ENCODE data around the gene PRKN.
"Not testable (repeated sequence)": the region's sequence is repeated elsewhere in the genome, so short reads cannot be mapped to it uniquely, and the experiment has no call there.

PRKN gene

GRCh38 chr6:161503570-161503969 lies 1224.0 kb downstream of the PRKN start:
- DNase-seq: no peak

DNA sequence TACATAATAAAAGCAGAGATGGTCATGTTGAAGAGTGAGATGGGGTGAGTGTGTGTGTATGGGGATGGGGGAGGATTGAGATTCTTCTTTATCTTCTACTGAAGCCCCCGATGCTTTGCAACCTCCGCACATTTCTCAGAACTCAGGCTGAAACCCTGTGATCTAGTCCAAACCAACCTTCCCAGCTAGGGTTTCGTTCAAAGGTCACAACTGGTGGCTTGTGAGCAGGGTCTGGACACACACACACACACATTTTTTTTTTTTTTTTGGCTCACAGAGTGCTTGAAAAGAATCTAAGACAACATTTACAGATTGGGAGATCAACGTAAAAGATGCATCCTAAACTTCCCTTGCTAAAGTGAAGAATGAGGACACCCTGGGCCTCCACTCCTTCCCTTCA lies 1228.7 kb downstream of the PRKN start:
- DNase-seq: no peak

- no peak for DNase-seq
These were observed 1229.2 kb downstream of the PRKN start for GRCh38 chr6:161498359-161498758.

DNA sequence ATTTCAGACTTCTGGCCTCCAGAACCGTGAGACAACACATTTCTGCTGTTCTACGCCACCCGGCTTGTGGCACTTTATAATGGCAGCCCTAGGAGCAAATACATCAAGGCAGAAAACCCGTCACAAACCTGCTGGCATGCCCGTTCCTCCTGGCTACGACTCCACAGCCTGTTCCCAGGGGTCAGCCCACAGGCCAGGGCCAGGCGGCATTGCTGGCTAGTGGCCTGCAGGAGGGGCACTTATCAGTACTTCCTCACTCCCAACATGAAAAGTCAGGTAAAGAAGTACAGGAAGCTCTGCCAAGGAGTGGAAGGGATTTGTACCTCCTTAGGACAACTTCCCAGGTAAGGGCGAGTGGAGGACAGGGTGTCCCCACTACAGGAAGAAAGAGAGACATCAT lies 1230.6 kb downstream of the PRKN start:
- DNase-seq: no peak

DNA sequence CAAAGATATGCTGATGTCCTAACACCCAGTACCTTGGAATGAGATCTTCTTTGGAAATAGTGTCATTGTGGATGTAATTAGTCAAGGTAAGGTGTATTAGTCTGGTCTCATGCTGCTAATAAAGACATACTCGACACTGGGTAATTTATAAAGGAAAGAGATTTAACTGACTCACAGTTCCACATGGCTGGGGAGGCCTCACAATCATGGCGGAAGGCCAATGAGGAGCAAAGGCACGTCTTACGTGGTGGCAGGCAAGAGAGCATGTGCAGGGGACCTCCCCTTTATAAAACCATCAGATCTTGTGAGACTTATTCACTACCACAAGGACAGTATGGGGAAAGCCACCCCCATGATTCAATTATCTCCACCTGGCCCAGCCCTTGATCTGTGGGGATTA lies 1231.3 kb downstream of the PRKN start:
- not testable (repeated sequence) for DNase-seq

DNA sequence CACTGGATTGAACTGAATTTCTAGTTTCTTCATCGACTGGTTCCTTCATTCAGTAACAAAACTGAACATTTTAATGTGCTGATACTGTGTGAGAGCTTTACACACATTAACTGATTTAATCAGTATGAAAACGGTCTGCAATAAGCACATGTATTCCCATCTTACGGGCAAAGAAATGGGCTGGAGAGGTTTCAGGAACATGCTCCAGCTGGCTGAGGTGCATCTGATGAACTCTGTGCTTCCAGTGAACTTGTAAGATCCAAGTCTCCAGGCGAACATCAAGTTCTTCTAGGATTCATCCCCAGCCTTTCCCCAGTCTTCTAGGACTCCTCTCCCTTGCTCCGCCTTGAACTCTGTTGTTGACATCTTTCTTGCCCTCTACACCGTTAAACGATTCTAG lies 1233.0 kb downstream of the PRKN start:
- no peak for DNase-seq

GRCh38 chr6:161493576-161494118 lies 1233.9 kb downstream of the PRKN start:
- DNase-seq: no peak

DNA sequence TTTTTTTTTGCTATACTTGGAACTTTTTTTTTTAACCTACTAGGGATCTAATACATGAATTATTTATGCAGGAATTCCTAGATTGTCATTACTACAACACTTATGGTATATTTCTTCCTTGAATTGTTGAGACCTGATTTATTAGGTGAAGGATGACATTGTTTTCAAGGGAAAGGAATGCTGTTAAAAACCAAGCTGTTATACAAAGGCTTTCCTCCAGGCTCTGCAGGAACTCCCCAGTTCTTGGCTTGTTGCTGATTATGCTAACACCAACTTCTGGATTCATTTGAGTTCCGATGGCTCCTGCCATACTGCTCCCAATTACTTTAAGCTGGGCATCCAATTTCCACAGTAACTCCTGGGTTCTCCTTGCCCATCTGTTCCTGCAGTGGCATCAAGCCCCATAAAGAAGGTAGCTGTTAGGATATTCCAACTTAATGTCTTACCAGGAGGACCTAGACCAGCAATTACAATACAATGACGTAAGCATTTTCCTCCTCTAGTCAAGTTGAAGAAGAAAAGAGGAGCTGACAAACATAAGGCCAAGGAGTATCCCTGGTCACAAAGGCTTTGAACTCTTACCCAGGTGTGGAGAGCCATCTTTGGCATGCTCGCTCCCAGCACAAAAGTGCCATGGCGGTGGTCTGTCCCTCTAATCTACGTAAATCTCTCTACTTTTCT lies 1237.8 kb downstream of the PRKN start:
- DNase-seq: no peak

GRCh38 chr6:161487694-161488093 lies 1239.9 kb downstream of the PRKN start:
- DNase-seq: no peak

DNA sequence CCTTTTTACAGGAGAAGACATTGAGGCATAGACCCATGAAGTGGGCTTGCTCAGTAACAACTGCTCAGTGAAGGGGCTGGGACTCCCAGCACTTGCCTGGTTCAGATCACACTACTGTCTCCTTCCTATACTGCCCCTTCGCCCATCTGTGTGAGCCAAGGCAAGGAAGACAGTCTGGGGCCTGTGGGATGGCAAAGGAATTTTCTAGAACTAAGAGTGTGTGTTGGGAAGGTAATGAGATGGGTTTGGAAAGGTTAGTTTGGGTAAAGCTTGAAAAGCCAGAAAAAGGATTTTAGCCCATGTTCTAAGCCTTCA lies 1240.4 kb downstream of the PRKN start:
- no peak for DNase-seq

DNA sequence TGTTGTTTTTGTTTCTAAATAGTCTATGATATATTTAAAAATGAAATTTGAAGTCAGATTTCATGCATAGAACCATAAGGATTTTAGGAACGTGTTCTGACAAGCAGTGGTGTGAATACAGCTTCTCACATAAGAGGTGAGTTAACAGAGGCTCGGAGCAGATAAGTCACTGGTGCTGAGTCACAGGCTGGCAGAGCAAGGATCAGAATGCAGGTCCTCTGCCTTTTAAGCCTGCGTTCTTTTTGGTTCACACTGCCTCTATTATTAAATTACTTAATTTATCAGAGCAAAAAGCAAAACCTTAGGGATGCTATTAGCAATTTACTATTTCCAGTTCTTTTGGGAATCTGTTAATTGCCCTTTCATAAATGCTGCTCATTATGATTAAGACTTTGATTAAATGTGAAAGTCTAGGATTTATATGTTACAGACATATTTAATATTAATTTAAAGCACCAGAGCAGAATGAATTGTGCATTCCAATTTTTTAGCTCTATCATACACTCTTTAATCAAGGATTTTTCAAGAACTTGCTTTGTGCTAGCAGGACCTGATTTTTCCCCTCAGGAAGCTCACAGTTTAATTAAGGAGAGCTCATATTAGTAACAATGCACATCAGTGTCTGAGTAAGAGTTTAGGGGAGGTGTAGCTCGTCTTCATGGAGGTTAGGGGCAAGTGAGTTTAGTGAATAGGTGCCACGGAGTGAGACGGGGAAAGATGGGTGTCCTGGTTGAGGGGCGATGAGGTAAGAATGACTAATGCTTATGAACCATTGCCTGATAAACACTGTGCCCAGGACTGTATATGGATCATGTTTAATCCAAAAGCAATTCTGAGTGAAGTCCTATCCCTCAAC lies 1241.0 kb downstream of the PRKN start:
- DNase-seq: no peak

DNA sequence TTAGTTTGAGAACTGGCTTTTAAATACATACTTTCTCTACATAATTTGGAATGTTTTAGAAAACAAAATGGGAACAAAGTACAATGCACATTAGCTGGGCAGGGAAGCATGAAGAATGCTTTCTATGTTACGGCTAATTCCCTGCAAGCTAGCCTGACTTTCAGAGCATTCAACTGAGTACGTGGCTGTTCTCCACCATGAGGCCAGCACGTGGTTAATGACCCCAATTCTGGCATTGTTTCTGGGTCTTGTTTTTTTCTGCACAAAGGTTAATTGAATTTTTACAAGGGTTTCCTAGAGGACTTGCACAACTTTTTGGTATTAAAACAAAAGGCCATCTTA lies 1245.1 kb downstream of the PRKN start:
- DNase-seq: no peak

GRCh38 chr6:161481786-161482516 lies 1245.6 kb downstream of the PRKN start:
- no peak for DNase-seq

- no peak for DNase-seq
These were observed 1247.0 kb downstream of the PRKN start for GRCh38 chr6:161480421-161481155.

DNA sequence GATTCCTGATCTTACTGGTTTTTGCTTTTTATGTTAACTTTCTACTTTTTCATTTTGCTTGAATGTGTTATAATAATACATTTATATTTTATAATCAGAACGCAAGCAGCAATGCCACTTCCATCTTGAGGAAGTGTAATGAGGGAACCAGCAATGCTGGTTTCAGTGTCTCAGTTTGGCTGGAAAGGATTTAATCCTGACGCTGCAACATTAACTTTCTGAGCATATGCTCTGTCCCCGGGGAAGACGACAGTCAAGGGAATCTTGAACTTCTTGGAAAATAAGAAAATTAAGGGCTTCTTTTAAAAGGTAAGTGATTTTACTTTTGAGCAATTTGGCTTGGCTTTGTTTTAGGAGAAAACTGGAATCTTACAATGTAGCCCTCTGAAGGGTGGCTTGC lies 1248.2 kb downstream of the PRKN start:
- no peak for DNase-seq

DNA sequence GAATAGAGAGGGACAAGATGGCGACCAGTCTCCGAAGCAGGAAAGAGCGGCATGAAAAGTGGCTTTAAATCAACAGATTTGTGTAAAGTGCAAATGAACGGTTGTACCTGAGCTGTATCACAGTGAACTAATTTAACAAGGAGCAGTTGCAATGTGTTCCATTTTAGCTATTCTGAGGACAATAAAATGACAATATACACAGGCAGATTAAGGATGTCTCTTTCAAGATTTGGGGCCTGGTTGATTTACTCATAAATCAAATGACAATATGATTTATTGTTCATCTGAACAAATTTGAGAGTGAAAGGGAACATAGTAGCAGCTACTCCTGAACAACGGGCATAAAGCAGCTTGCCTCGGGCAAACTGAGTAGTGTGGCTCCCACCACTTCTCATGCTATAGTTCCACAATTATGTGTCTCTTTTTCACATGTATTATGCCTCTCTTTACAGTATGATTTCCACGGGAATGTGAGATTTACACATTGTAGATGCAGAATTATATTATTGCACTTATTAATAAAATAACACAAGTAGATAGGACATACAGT lies 1249.6 kb downstream of the PRKN start:
- no peak for DNase-seq

GRCh38 chr6:161476711-161477110 lies 1250.9 kb downstream of the PRKN start:
- DNase-seq: no peak

DNA sequence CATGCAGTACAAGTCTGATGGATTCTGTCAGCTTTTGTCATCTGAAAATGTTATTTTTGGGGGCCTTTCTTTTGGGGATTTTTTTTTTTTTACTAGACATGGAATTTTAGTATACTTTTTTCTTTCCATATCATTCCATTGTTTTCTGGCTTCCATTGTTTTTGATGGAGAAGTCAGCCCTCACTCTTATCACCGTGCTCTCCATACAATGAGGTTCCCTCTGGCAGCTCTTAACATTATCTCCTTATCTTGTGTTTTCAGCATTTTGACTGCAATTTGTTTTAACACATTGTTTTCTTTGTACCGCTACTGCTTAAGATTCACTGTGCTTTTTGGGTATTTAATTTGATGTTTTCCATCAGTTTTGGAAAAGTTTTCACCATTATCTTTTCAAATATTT lies 1262.2 kb downstream of the PRKN start:
- no peak for DNase-seq

DNA sequence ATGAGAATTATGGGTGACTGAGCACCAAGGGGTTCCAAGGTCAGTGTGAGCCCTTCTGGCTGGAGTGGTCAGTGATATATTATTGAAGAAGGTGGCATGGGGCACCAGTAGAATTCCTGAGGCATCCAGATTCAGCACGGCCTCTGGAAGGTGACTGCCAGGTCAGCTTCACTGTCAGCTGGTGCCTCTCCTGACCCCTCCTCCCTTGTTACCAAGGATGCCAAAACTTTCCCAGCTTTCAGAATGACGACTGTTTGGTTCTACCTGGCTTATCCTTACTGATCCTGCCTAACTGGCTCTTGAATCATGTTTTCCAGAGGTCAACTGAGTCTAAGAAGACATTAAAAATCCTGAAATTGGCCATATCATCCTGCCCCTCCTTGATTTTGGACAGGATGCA lies 1264.5 kb downstream of the PRKN start:
- DNase-seq: no peak

DNA sequence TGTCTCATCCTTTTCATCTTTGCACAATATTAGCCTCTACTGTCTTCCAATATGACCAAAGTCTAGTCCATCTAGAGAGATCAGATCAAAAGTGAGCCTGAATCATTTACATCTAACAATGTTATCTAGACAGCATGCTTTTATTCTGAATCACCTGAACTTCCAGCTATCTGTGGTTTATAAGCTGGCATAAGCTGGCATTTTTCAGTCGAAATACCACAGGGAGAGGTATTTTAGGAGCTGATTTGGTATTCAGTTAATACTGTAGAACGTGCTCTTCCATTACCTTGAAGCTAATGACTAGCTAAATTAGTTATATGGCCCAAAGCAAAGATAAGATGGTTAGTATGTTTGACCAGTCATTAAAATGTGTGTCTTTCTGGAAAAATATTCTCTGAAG lies 1265.4 kb downstream of the PRKN start:
- no peak for DNase-seq

GRCh38 chr6:161459008-161459615 lies 1268.5 kb downstream of the PRKN start:
- DNase-seq: no peak

Measured in effector CD4-positive, alpha-beta T cell (primary cell).